SH-SY5Y (cell line): Measurements from ENCODE around the gene RHOC.

Experiments
- GATA2 ChIP-seq: IDR thresholded peaks from 2 replicates; pipeline ENCODE4 v1.6.1; 2011; ENCODE audit warnings: mild to moderate bottlenecking, low read depth, low read length
- GATA3 ChIP-seq: IDR thresholded peaks from 2 replicates; pipeline ENCODE4 v1.6.1; 2011; ENCODE audit warnings: low read depth, mild to moderate bottlenecking, low read length, moderate library complexity

- TF ChIP-seq GATA2 (no peak), GATA3 (no peak)
Measured at GRCh38 chr1:112744009-112744578, 37.2 kb upstream of the RHOC start.
